MM.1S (cell line): ENCODE measurements around the gene TSPAN17.

Experiments used
- EZH2 ChIP-seq: fragments of 300-600 bp; sonication (generic); optimal IDR thresholded peaks from 2 replicates; pipeline ENCODE3; 2017; ENCODE audit warnings: low read depth, mild to moderate bottlenecking, antibody characterized with exemption, low read length, mixed read lengths
- EZH2phosphoT487 ChIP-seq: fragments of 300-600 bp; sonication (generic); IDR thresholded peaks from 2 replicates; pipeline ENCODE4 v1.6.1; 2018; ENCODE audit warnings: antibody characterized with exemption, low read length
- TF ChIP-seq, protein P1 (sequence below): fragments of 300-600 bp; sonication (generic); IDR thresholded peaks from 2 replicates; pipeline ENCODE4 v1.5.1; 2016; ENCODE audit warnings: antibody characterized with exemption, low read length, mixed read lengths

DNA sequence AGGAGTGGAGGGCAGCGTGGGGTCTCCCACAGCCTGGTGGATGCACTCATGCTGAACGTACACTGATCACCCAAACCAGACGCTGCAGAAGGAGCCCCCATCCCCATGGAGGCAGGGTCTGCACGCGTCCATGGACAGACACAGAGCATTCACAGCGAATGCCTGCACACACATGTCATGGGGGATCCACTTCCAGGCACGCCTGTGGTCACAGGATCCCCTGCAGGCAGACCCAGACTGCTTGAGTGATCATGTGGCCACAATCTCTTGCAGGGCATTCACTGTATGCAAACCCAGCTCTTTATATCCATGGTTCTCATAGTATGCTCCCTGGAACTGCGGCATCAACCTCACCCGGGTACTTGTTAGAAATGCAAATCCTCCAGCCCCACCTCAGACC is 22.3 kb upstream of the TSPAN17 start:
- TF ChIP-seq, protein P1, sequence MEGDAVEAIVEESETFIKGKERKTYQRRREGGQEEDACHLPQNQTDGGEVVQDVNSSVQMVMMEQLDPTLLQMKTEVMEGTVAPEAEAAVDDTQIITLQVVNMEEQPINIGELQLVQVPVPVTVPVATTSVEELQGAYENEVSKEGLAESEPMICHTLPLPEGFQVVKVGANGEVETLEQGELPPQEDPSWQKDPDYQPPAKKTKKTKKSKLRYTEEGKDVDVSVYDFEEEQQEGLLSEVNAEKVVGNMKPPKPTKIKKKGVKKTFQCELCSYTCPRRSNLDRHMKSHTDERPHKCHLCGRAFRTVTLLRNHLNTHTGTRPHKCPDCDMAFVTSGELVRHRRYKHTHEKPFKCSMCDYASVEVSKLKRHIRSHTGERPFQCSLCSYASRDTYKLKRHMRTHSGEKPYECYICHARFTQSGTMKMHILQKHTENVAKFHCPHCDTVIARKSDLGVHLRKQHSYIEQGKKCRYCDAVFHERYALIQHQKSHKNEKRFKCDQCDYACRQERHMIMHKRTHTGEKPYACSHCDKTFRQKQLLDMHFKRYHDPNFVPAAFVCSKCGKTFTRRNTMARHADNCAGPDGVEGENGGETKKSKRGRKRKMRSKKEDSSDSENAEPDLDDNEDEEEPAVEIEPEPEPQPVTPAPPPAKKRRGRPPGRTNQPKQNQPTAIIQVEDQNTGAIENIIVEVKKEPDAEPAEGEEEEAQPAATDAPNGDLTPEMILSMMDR, result no peak
- TF ChIP-seq EZH2phosphoT487 (no peak), EZH2 (no peak)
